HepG2 (cell line): Measurements from ENCODE around the gene SNAP23. TPM values are rescaled to one million over a fixed set of nuclear protein-coding genes. Genes with fewer than 3 reads are reported as not detected.

Source experiments
- CERS6 ChIP-seq: sonication (generic); formaldehyde crosslinking; IDR thresholded peaks from 2 replicates; pipeline ENCODE4 v1.5.0; 2020; ENCODE audit warnings: missing genetic modification reagents
- DMTF1 ChIP-seq: sonication (generic); formaldehyde crosslinking; IDR thresholded peaks from 2 replicates; pipeline ENCODE4 v1.4.0; 2020; ENCODE audit warnings: mild to moderate bottlenecking, missing genetic modification reagents
- MIXL1 ChIP-seq: IDR thresholded peaks from 2 replicates; pipeline ENCODE4 v1.6.1; 2016
- MXD3 ChIP-seq: IDR thresholded peaks from 2 replicates; pipeline ENCODE4 v1.6.1; 2016; ENCODE audit warnings: mild to moderate bottlenecking, missing biosample characterization, missing genetic modification reagents
- PRPF4 ChIP-seq: fragments of 200-400 bp; formaldehyde crosslinking; IDR thresholded peaks from 2 replicates; pipeline ENCODE4 v1.6.1; 2016; ENCODE audit warnings: low read length, low read depth; ENCODE audit not compliant: poor library complexity, severe bottlenecking
- SETDB1 ChIP-seq: sonication (generic); formaldehyde crosslinking; IDR thresholded peaks from 2 replicates; pipeline ENCODE4 v1.5.1; 2020; ENCODE audit warnings: missing genetic modification reagents, mild to moderate bottlenecking, borderline replicate concordance
- ZC3H4 ChIP-seq: sonication (generic); formaldehyde crosslinking; IDR thresholded peaks from 2 replicates; pipeline ENCODE4 v1.4.0; 2020; ENCODE audit warnings: missing genetic modification reagents, borderline replicate concordance
- ZNF232 ChIP-seq: sonication (generic); formaldehyde crosslinking; IDR thresholded peaks from 2 replicates; pipeline ENCODE4 v1.4.0; 2020; ENCODE audit warnings: missing genetic modification reagents, borderline replicate concordance
- ZNF264 ChIP-seq: sonication (generic); formaldehyde crosslinking; IDR thresholded peaks from 2 replicates; pipeline ENCODE4 v1.4.0; 2020; ENCODE audit warnings: missing genetic modification reagents
- ZNF281 ChIP-seq: sonication (generic); formaldehyde crosslinking; IDR thresholded peaks from 2 replicates; pipeline ENCODE4 v1.4.0; 2020; ENCODE audit warnings: missing genetic modification reagents, borderline replicate concordance
- ZNF318 ChIP-seq: sonication (generic); formaldehyde crosslinking; IDR thresholded peaks from 2 replicates; pipeline ENCODE4 v1.4.0; 2020; ENCODE audit warnings: mild to moderate bottlenecking, missing genetic modification reagents
- ZNF44 ChIP-seq: sonication (generic); formaldehyde crosslinking; IDR thresholded peaks from 2 replicates; pipeline ENCODE4 v1.5.1; 2020; ENCODE audit warnings: mild to moderate bottlenecking, missing genetic modification reagents
- ZNF570 ChIP-seq: sonication (generic); formaldehyde crosslinking; IDR thresholded peaks from 2 replicates; pipeline ENCODE4 v1.4.0; 2020; ENCODE audit warnings: mild to moderate bottlenecking, missing genetic modification reagents, borderline replicate concordance
- polyA plus RNA-seq, 8 experiments: library from polyadenylated mRNA; depleted of rRNA in 3 of 8; stranded (reverse) in 7 of 8; unstranded in 1 of 8; fragments of >200 nt; fragmentation: Illumina TruSeq in 4 of 8; extraction: Trizol in 4 of 8; gene quantifications; 2 replicates each; pipeline versions ENCODE4 v1.2.1 to v1.2.3, GENCODE V29; 2011 to 2016; ENCODE audit warnings: low read depth in 4 of 8, missing spikeins in 1 of 8, mixed read lengths in 1 of 8; ENCODE audit not compliant: insufficient read depth in 1 of 8
- total RNA-seq, 5 experiments: library from RNA; depleted of rRNA; stranded (reverse); fragments of >200 nt; fragmentation: Illumina TruSeq; extraction: Trizol; gene quantifications; 2 replicates each; pipeline ENCODE4 v1.2.3, GENCODE V29; 2016; ENCODE audit warnings: low read depth in 1 of 5

The SNAP23 gene
- total and polyA plus RNA-seq, 2 of the 13 experiments (the other 11 are each of a cell fraction or from before 2014, with no cell fraction given), result 37.0 to 101 TPM

GRCh38 chr15:42495361-42496212 lies at the start of gene SNAP23 (continued):
- TF ChIP-seq ZNF318 (CRISPR knock-in tag), result no peak
- TF ChIP-seq SETDB1 (CRISPR knock-in tag), result no peak
- TF ChIP-seq DMTF1 (CRISPR knock-in tag), result no peak
- no peak for TF ChIP-seq CERS6 (CRISPR knock-in tag)
- no peak; the same call in 1 of the 2 replicates for TF ChIP-seq ZNF232
- peak; percentile 44; the same call in 1 of the 2 replicates for TF ChIP-seq ZNF281 (CRISPR knock-in tag)
- TF ChIP-seq ZNF570 (CRISPR knock-in tag), result no peak
- no peak for TF ChIP-seq PRPF4
- TF ChIP-seq ZNF44 (CRISPR knock-in tag), result peak; percentile 77; the same call in 1 of the 2 replicates
- TF ChIP-seq MIXL1 (CRISPR knock-in tag), result no peak
- TF ChIP-seq ZNF264 (CRISPR knock-in tag), result no peak
- TF ChIP-seq MXD3 (CRISPR knock-in tag), result peak; percentile 76; the same call in 1 of the 2 replicates
- TF ChIP-seq ZC3H4 (CRISPR knock-in tag), result no peak
